Chondrocyte (in vitro differentiated cells): Measurements from ENCODE around the gene NR2C1. TPM values are rescaled to one million over a fixed set of nuclear protein-coding genes. Genes with fewer than 3 reads are reported as not detected.

Experiments used
- DNase-seq: peaks from one replicate; pipeline ENCODE4 v3.0.0; 2021; ENCODE audit warnings: mixed read lengths, low spot score
- H3K27ac Mint-ChIP-seq: one replicate; pipeline ENCODE4 v1.8.0; 2021; ENCODE audit warnings: mild to moderate bottlenecking, moderate library complexity, mixed read lengths; ENCODE audit not compliant: unreplicated experiment
- H3K27me3 Mint-ChIP-seq: 2 replicates; pipeline ENCODE4 v1.8.0; 2021; ENCODE audit warnings: low read depth, mixed read lengths
- H3K36me3 Mint-ChIP-seq: 2 replicates; pipeline ENCODE4 v1.8.0; 2021; ENCODE audit warnings: low read depth, mixed read lengths
- H3K4me1 Mint-ChIP-seq: 2 replicates; pipeline ENCODE4 v1.8.0; 2021; ENCODE audit warnings: low read depth, mild to moderate bottlenecking, mixed read lengths
- H3K4me3 Mint-ChIP-seq: one replicate; pipeline ENCODE4 v1.8.0; 2021; ENCODE audit warnings: mild to moderate bottlenecking, moderate library complexity, mixed read lengths; ENCODE audit not compliant: unreplicated experiment
- H3K9me3 Mint-ChIP-seq: 2 replicates; pipeline ENCODE4 v1.8.0; 2021; ENCODE audit warnings: low read depth, mixed read lengths
- total RNA-seq: library from RNA; stranded (reverse); gene quantifications from 3 replicates; pipeline ENCODE4 v1.2.1, GENCODE V29; 2021
- TF ChIP-seq, protein P1 (sequence below): fragments of 200-600 bp; sonication (generic); IDR thresholded peaks from 2 replicates; pipeline ENCODE4 v1.5.0; 2021; ENCODE audit warnings: antibody characterized with exemption, mild to moderate bottlenecking, moderate library complexity

The NR2C1 gene
- total RNA-seq, 1 donor from 2014 or later: 29.7 TPM

DNA sequence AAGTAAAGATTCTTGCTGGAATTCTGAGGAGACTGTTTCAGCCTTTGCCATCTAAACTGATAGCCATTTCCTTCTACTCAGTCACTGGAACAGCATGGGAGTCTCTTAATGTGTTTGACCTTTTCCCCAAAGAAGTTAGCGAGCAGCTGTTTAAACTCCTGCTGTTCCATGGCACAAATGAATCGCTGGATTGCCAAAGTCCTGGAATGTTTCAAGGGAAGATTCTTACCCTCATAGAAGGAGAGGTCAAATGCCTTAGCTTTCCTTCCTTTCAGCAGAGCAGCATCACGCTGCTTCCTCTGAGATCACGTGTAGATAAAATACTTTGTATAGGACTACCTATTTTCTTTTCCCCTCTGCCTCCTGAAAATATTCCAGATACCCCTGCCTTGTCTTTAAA is 10.5 kb upstream of the NR2C1 start:
- peak overlapping the region; percentile 44 for H3K4me3 Mint-ChIP-seq
- DNase-seq: no peak
- H3K27me3 Mint-ChIP-seq: no peaks in the 10 kb centered on the region
- H3K9me3 Mint-ChIP-seq: no peaks in the 10 kb centered on the region
- H3K36me3 Mint-ChIP-seq: no peaks in the 10 kb centered on the region
- TF ChIP-seq, protein P1, sequence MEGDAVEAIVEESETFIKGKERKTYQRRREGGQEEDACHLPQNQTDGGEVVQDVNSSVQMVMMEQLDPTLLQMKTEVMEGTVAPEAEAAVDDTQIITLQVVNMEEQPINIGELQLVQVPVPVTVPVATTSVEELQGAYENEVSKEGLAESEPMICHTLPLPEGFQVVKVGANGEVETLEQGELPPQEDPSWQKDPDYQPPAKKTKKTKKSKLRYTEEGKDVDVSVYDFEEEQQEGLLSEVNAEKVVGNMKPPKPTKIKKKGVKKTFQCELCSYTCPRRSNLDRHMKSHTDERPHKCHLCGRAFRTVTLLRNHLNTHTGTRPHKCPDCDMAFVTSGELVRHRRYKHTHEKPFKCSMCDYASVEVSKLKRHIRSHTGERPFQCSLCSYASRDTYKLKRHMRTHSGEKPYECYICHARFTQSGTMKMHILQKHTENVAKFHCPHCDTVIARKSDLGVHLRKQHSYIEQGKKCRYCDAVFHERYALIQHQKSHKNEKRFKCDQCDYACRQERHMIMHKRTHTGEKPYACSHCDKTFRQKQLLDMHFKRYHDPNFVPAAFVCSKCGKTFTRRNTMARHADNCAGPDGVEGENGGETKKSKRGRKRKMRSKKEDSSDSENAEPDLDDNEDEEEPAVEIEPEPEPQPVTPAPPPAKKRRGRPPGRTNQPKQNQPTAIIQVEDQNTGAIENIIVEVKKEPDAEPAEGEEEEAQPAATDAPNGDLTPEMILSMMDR: no peak
- H3K4me1 Mint-ChIP-seq: peaks cover 25% of the 10 kb centered on the region
- peak overlapping the region; percentile 90 for H3K27ac Mint-ChIP-seq

GRCh38 chr12:95083471-95083870 is 10.1 kb upstream of the NR2C1 start:
- Mint-ChIP-seq H3K4me1 (peaks cover 22% of the 10 kb centered on the region), H3K27ac (peak overlapping the region; percentile 90), H3K36me3 (no peaks in the 10 kb centered on the region), H3K9me3 (no peaks in the 10 kb centered on the region), H3K27me3 (no peaks in the 10 kb centered on the region), H3K4me3 (peak overlapping the region; percentile 44)
- no peak for DNase-seq
- TF ChIP-seq, protein P1: no peak

GRCh38 chr12:95077341-95077740 is 3.9 kb upstream of the NR2C1 start:
- peaks cover 19% of the 10 kb centered on the region for H3K4me1 Mint-ChIP-seq
- DNase-seq: no peak
- H3K4me3 Mint-ChIP-seq: no peak overlapping the region
- no peaks in the 10 kb centered on the region for H3K36me3 Mint-ChIP-seq
- no peak overlapping the region for H3K27ac Mint-ChIP-seq
- no peaks in the 10 kb centered on the region for H3K27me3 Mint-ChIP-seq
- TF ChIP-seq, protein P1: no peak
- no peaks in the 10 kb centered on the region for H3K9me3 Mint-ChIP-seq

DNA sequence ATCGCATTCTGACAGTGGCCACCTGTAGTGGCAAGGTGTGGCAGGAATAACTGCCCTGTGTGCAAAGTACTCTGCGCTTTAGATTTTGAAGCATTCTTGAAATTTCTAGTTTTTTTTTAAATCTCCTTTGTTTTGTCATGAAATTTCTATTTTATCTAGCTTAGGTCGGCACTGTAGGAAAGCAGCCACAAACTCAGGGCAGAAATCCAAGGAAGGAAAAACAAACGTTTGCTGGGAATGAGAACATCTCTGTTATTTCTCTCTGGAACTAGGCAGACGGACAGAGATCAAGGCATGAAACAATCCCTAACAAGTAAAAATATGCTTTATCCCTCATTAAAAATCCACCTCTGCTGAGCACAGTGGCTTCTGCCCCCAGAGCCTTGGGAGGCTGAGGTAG is 1.3 kb upstream of the NR2C1 start:
- Mint-ChIP-seq H3K4me1 (peaks cover 22% of the 10 kb centered on the region), H3K36me3 (no peaks in the 10 kb centered on the region), H3K27ac (peak overlapping the region; percentile 58), H3K9me3 (no peaks in the 10 kb centered on the region), H3K27me3 (no peaks in the 10 kb centered on the region), H3K4me3 (no peak overlapping the region)
- TF ChIP-seq, protein P1: no peak
- DNase-seq: no peak

GRCh38 chr12:95073698-95074520 is 491 bp upstream of the NR2C1 start:
- DNase-seq: no peak
- Mint-ChIP-seq H3K36me3 (no peaks in the 10 kb centered on the region), H3K27me3 (no peaks in the 10 kb centered on the region), H3K4me3 (peak overlapping the region; percentile 90), H3K27ac (peak overlapping the region; percentile 93), H3K9me3 (no peaks in the 10 kb centered on the region), H3K4me1 (peaks cover 22% of the 10 kb centered on the region)
- TF ChIP-seq, protein P1: peak; percentile 90
